Measurements from ENCODE around the gene TMEM170A. TPM values are rescaled to one million over a fixed set of nuclear protein-coding genes. Genes with fewer than 3 reads are reported as not detected.
"Not testable (repeated sequence)": the region's sequence is repeated elsewhere in the genome, so short reads cannot be mapped to it uniquely, and the experiment has no call there.

The TMEM170A gene
- total and polyA plus RNA-seq, 2 experiments from 2014 or later = 31.0 to 68.5 TPM

GRCh38 chr16:75501359-75501758 lies 36.9 kb upstream of the TMEM170A start:
- Mint-ChIP-seq H3K9me3 (no peaks in the 10 kb centered on the region), H3K27me3 (ENCODE audit: insufficient read depth, low read depth, poor library complexity) (no peaks in the 10 kb centered on the region), H3K4me1 (no peaks in the 10 kb centered on the region), H3K27ac (no peak overlapping the region), H3K36me3 (ENCODE audit: low read depth) (no peaks in the 10 kb centered on the region), H3K4me3 (no peak overlapping the region)
- Histone ChIP-seq H3K79me2 (replicated peaks; ENCODE audit: insufficient read depth) (no peaks in the 10 kb centered on the region), H3F3A (replicated peaks; ENCODE audit: low read depth) (no peaks in the 10 kb centered on the region), H3K27ac (ENCODE audit: low read depth) (no peak overlapping the region), H3K27me3 (ENCODE audit: insufficient read depth) (no peaks in the 10 kb centered on the region), H3K4me2 (no peak overlapping the region), H3K36me3 (ENCODE audit: insufficient read depth) (no peaks in the 10 kb centered on the region), H3K9me2 (ENCODE audit: insufficient read depth) (no peaks in the 10 kb centered on the region), H3K4me1 (ENCODE audit: insufficient read depth) (no peaks in the 10 kb centered on the region), H3K4me3 (no peak overlapping the region), H2AFZ (no peak overlapping the region), H4K20me1 (replicated peaks; ENCODE audit: insufficient read depth) (no peaks in the 10 kb centered on the region)
- DNase-seq (ENCODE audit: low spot score) (no peak), ATAC-seq (no peak)
- TF ChIP-seq ZNF331 (CRISPR knock-in tag; IDR thresholded peaks at IDR 0.05; ENCODE audit: low read depth) (no peak), CREB1 (CRISPR knock-in tag; IDR thresholded peaks at IDR 0.05; ENCODE audit: low read depth) (no peak), STAT1 (IDR thresholded peaks at IDR 0.05; ENCODE audit: unreplicated experiment) (no peak)
- TF ChIP-seq, protein P1, sequence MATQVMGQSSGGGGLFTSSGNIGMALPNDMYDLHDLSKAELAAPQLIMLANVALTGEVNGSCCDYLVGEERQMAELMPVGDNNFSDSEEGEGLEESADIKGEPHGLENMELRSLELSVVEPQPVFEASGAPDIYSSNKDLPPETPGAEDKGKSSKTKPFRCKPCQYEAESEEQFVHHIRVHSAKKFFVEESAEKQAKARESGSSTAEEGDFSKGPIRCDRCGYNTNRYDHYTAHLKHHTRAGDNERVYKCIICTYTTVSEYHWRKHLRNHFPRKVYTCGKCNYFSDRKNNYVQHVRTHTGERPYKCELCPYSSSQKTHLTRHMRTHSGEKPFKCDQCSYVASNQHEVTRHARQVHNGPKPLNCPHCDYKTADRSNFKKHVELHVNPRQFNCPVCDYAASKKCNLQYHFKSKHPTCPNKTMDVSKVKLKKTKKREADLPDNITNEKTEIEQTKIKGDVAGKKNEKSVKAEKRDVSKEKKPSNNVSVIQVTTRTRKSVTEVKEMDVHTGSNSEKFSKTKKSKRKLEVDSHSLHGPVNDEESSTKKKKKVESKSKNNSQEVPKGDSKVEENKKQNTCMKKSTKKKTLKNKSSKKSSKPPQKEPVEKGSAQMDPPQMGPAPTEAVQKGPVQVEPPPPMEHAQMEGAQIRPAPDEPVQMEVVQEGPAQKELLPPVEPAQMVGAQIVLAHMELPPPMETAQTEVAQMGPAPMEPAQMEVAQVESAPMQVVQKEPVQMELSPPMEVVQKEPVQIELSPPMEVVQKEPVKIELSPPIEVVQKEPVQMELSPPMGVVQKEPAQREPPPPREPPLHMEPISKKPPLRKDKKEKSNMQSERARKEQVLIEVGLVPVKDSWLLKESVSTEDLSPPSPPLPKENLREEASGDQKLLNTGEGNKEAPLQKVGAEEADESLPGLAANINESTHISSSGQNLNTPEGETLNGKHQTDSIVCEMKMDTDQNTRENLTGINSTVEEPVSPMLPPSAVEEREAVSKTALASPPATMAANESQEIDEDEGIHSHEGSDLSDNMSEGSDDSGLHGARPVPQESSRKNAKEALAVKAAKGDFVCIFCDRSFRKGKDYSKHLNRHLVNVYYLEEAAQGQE (IDR thresholded peaks at IDR 0.05; ENCODE audit: unreplicated experiment) = no peak
- TF ChIP-seq, protein P2, sequence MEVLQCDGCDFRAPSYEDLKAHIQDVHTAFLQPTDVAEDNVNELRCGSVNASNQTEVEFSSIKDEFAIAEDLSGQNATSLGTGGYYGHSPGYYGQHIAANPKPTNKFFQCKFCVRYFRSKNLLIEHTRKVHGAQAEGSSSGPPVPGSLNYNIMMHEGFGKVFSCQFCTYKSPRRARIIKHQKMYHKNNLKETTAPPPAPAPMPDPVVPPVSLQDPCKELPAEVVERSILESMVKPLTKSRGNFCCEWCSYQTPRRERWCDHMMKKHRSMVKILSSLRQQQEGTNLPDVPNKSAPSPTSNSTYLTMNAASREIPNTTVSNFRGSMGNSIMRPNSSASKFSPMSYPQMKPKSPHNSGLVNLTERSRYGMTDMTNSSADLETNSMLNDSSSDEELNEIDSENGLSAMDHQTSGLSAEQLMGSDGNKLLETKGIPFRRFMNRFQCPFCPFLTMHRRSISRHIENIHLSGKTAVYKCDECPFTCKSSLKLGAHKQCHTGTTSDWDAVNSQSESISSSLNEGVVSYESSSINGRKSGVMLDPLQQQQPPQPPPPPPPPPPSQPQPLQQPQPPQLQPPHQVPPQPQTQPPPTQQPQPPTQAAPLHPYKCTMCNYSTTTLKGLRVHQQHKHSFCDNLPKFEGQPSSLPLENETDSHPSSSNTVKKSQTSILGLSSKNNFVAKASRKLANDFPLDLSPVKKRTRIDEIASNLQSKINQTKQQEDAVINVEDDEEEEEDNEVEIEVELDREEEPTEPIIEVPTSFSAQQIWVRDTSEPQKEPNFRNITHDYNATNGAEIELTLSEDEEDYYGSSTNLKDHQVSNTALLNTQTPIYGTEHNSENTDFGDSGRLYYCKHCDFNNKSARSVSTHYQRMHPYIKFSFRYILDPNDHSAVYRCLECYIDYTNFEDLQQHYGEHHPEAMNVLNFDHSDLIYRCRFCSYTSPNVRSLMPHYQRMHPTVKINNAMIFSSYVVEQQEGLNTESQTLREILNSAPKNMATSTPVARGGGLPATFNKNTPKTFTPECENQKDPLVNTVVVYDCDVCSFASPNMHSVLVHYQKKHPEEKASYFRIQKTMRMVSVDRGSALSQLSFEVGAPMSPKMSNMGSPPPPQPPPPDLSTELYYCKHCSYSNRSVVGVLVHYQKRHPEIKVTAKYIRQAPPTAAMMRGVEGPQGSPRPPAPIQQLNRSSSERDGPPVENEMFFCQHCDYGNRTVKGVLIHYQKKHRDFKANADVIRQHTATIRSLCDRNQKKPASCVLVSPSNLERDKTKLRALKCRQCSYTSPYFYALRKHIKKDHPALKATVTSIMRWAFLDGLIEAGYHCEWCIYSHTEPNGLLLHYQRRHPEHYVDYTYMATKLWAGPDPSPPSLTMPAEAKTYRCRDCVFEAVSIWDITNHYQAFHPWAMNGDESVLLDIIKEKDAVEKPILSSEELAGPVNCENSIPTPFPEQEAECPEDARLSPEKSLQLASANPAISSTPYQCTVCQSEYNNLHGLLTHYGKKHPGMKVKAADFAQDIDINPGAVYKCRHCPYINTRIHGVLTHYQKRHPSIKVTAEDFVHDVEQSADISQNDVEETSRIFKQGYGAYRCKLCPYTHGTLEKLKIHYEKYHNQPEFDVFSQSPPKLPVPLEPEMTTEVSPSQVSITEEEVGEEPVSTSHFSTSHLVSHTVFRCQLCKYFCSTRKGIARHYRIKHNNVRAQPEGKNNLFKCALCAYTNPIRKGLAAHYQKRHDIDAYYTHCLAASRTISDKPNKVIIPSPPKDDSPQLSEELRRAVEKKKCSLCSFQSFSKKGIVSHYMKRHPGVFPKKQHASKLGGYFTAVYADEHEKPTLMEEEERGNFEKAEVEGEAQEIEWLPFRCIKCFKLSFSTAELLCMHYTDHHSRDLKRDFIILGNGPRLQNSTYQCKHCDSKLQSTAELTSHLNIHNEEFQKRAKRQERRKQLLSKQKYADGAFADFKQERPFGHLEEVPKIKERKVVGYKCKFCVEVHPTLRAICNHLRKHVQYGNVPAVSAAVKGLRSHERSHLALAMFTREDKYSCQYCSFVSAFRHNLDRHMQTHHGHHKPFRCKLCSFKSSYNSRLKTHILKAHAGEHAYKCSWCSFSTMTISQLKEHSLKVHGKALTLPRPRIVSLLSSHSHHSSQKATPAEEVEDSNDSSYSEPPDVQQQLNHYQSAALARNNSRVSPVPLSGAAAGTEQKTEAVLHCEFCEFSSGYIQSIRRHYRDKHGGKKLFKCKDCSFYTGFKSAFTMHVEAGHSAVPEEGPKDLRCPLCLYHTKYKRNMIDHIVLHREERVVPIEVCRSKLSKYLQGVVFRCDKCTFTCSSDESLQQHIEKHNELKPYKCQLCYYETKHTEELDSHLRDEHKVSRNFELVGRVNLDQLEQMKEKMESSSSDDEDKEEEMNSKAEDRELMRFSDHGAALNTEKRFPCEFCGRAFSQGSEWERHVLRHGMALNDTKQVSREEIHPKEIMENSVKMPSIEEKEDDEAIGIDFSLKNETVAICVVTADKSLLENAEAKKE (CRISPR knock-in tag; IDR thresholded peaks at IDR 0.05) = no peak
- TF ChIP-seq, protein P3, sequence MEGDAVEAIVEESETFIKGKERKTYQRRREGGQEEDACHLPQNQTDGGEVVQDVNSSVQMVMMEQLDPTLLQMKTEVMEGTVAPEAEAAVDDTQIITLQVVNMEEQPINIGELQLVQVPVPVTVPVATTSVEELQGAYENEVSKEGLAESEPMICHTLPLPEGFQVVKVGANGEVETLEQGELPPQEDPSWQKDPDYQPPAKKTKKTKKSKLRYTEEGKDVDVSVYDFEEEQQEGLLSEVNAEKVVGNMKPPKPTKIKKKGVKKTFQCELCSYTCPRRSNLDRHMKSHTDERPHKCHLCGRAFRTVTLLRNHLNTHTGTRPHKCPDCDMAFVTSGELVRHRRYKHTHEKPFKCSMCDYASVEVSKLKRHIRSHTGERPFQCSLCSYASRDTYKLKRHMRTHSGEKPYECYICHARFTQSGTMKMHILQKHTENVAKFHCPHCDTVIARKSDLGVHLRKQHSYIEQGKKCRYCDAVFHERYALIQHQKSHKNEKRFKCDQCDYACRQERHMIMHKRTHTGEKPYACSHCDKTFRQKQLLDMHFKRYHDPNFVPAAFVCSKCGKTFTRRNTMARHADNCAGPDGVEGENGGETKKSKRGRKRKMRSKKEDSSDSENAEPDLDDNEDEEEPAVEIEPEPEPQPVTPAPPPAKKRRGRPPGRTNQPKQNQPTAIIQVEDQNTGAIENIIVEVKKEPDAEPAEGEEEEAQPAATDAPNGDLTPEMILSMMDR (conservative IDR thresholded peaks at IDR 0.05; ENCODE audit: low read depth in 2 of 2) = no peak

GRCh38 chr16:75498605-75499322 lies 34.3 kb upstream of the TMEM170A start:
- not testable (repeated sequence) for DNase-seq (ENCODE audit: low spot score); H3K9me2 ChIP-seq (ENCODE audit: insufficient read depth); H3K79me2 ChIP-seq (replicated peaks; ENCODE audit: insufficient read depth); H2AFZ ChIP-seq; H3K4me1 Mint-ChIP-seq; H3K4me3 Mint-ChIP-seq; H3K36me3 Mint-ChIP-seq (ENCODE audit: low read depth); H3K4me3 ChIP-seq; H3K9me3 Mint-ChIP-seq; ATAC-seq; H4K20me1 ChIP-seq (replicated peaks; ENCODE audit: insufficient read depth); H3K27me3 Mint-ChIP-seq (ENCODE audit: insufficient read depth, low read depth, poor library complexity); H3K4me1 ChIP-seq (ENCODE audit: insufficient read depth); H3K27ac Mint-ChIP-seq; H3K27ac ChIP-seq (ENCODE audit: low read depth); H3K4me2 ChIP-seq; H3K36me3 ChIP-seq (ENCODE audit: insufficient read depth)
- Histone ChIP-seq H3F3A (replicated peaks; ENCODE audit: low read depth) (peaks cover 13% of the 10 kb centered on the region; the same call in 1 of the 2 replicates), H3K27me3 (ENCODE audit: insufficient read depth) (peaks cover 12% of the 10 kb centered on the region)

Measured in GM23338 (cell line).